ENCODE data around the gene OR10R2.

OR10R2 gene

DNA sequence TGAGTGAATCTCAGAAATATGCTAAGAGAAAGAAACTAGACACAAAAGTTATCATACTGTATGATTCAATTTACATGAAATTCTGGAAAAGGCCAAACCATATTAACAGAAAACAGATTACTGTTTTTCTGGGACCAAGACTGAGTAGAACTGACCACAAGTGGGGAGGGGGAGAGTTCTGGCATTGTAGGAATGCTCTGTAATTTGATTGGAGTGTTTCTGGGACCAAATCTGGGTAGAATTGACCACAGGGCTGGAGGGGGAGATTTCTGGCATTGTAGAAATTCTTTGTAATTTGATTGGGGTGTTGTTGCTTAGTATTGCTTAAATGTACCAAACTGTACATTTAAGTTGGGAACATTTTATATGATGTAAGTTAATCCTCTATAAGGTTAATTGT is 13.8 kb upstream of the OR10R2 start:
- TF ChIP-seq EZH2 (optimal IDR thresholded peaks at IDR 0.05; ENCODE audit: low read depth, low read length) = no peak
- TF ChIP-seq EZH2phosphoT487 (IDR thresholded peaks at IDR 0.05; ENCODE audit: low read length) = no peak
- TF ChIP-seq CTCF (IDR thresholded peaks at IDR 0.05; ENCODE audit: low read length) = no peak
- H3K9me2 ChIP-seq (replicated peaks; ENCODE audit: insufficient read depth, low read length) = no peaks in the 10 kb centered on the region
- H3F3A ChIP-seq (ENCODE audit: insufficient read depth, low read length) = no peaks in the 10 kb centered on the region
- H3K79me2 ChIP-seq (ENCODE audit: low read length) = no peaks in the 10 kb centered on the region
- H3K9me3 ChIP-seq (replicated peaks; ENCODE audit: insufficient read depth, low read length) = no peaks in the 10 kb centered on the region
- H3K27ac ChIP-seq (ENCODE audit: low read length) = no peak overlapping the region
- no peaks in the 10 kb centered on the region for H3K36me3 ChIP-seq (replicated peaks; ENCODE audit: insufficient read depth, low read length)
- no peak overlapping the region for H3K9ac ChIP-seq (ENCODE audit: low read length)
- no peak overlapping the region for H2AFZ ChIP-seq (ENCODE audit: low read length)
- no peaks in the 10 kb centered on the region for H4K20me1 ChIP-seq (ENCODE audit: insufficient read depth, low read length)
- no peaks in the 10 kb centered on the region for H3K4me1 ChIP-seq (ENCODE audit: low read length)
- H3K27me3 ChIP-seq (replicated peaks; ENCODE audit: insufficient read depth, low read length) = no peaks in the 10 kb centered on the region
- no peak for DNase-seq
- no peak overlapping the region for H3K4me2 ChIP-seq (ENCODE audit: low read depth, low read length)
- no peak overlapping the region for H3K4me3 ChIP-seq (ENCODE audit: low read length)

GRCh38 chr1:158461534-158461933 is 10.5 kb upstream of the OR10R2 start, which contains the start of gene OR10K1:
Gene OR10K1 (plus strand): TSS chr1:158461834. CDS start chr1:158465562, 3,728 bp downstream.
- no peak within 1 kb of the TSS for H3K4me2 ChIP-seq (ENCODE audit: low read depth, low read length)
- no peaks in the 10 kb centered on the region for H3F3A ChIP-seq (ENCODE audit: insufficient read depth, low read length)
- H3K27ac ChIP-seq (ENCODE audit: low read length) = no peak within 1 kb of the TSS
- H3K36me3 ChIP-seq (replicated peaks; ENCODE audit: insufficient read depth, low read length) = no peaks in the 10 kb centered on the region
- no peak within 1 kb of the TSS for H3K9ac ChIP-seq (ENCODE audit: low read length)
- H3K9me3 ChIP-seq (replicated peaks; ENCODE audit: insufficient read depth, low read length) = no peaks in the 10 kb centered on the region
- TF ChIP-seq EZH2 (optimal IDR thresholded peaks at IDR 0.05; ENCODE audit: low read depth, low read length) (no peak), EZH2phosphoT487 (IDR thresholded peaks at IDR 0.05; ENCODE audit: low read length) (no peak)
- no peaks in the 10 kb centered on the region for H3K4me1 ChIP-seq (ENCODE audit: low read length)
- H3K79me2 ChIP-seq (ENCODE audit: low read length) = no peaks in the 10 kb centered on the region
- no peak within 1 kb of the TSS for H3K4me3 ChIP-seq (ENCODE audit: low read length)
- H3K27me3 ChIP-seq (replicated peaks; ENCODE audit: insufficient read depth, low read length) = no peaks in the 10 kb centered on the region
- no peak for DNase-seq
- no peaks in the 10 kb centered on the region for H3K9me2 ChIP-seq (replicated peaks; ENCODE audit: insufficient read depth, low read length)
- H2AFZ ChIP-seq (ENCODE audit: low read length) = no peak within 1 kb of the TSS
- H4K20me1 ChIP-seq (ENCODE audit: insufficient read depth, low read length) = no peaks in the 10 kb centered on the region

DNA sequence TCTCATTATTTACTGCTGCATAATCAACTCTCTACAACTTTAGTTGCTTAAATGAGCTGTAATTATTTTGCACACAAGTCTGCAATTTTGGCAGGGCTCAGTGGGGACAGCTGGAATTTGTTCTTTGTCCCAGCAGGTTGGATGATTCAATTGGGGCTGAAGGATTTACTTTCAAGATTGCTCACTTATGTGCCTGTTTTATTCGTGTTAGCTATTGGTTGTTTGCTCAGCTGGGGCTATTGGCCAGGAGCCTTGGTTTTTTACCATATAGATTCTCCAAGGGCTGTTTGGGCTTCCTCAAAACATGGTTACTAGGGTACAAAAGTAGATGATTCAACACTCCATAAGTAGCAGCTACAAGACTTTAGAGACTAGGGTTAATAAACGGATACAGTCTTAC is 13.4 kb downstream of the OR10R2 start:
- H3K9me3 ChIP-seq (replicated peaks; ENCODE audit: insufficient read depth, low read length) = no peaks in the 10 kb centered on the region
- no peak overlapping the region for H3K27ac ChIP-seq (ENCODE audit: low read length)
- H3K4me2 ChIP-seq (ENCODE audit: low read depth, low read length) = no peak overlapping the region
- H3K4me3 ChIP-seq (ENCODE audit: low read length) = no peak overlapping the region
- no peaks in the 10 kb centered on the region for H3K9me2 ChIP-seq (replicated peaks; ENCODE audit: insufficient read depth, low read length)
- no peaks in the 10 kb centered on the region for H3K36me3 ChIP-seq (replicated peaks; ENCODE audit: insufficient read depth, low read length)
- no peaks in the 10 kb centered on the region for H3K27me3 ChIP-seq (replicated peaks; ENCODE audit: insufficient read depth, low read length)
- no peak overlapping the region for H3K9ac ChIP-seq (ENCODE audit: low read length)
- H3K79me2 ChIP-seq (ENCODE audit: low read length) = no peaks in the 10 kb centered on the region
- TF ChIP-seq CTCF (IDR thresholded peaks at IDR 0.05; ENCODE audit: low read length) = no peak
- TF ChIP-seq EZH2phosphoT487 (IDR thresholded peaks at IDR 0.05; ENCODE audit: low read length) = no peak
- TF ChIP-seq EZH2 (optimal IDR thresholded peaks at IDR 0.05; ENCODE audit: low read depth, low read length) = no peak
- no peaks in the 10 kb centered on the region for H4K20me1 ChIP-seq (ENCODE audit: insufficient read depth, low read length)
- H3K4me1 ChIP-seq (ENCODE audit: low read length) = no peaks in the 10 kb centered on the region
- no peak overlapping the region for H2AFZ ChIP-seq (ENCODE audit: low read length)
- H3F3A ChIP-seq (ENCODE audit: insufficient read depth, low read length) = no peaks in the 10 kb centered on the region
- DNase-seq = no peak

- Histone ChIP-seq H2AFZ (ENCODE audit: low read length) (no peak overlapping the region), H3K36me3 (replicated peaks; ENCODE audit: insufficient read depth, low read length) (no peaks in the 10 kb centered on the region), H3K4me1 (ENCODE audit: low read length) (no peaks in the 10 kb centered on the region), H3K4me2 (ENCODE audit: low read depth, low read length) (no peak overlapping the region), H3K79me2 (ENCODE audit: low read length) (no peaks in the 10 kb centered on the region), H4K20me1 (ENCODE audit: insufficient read depth, low read length) (no peaks in the 10 kb centered on the region), H3K9me3 (replicated peaks; ENCODE audit: insufficient read depth, low read length) (no peaks in the 10 kb centered on the region), H3K27me3 (replicated peaks; ENCODE audit: insufficient read depth, low read length) (no peaks in the 10 kb centered on the region), H3K9ac (ENCODE audit: low read length) (no peak overlapping the region), H3K4me3 (ENCODE audit: low read length) (no peak overlapping the region), H3K9me2 (replicated peaks; ENCODE audit: insufficient read depth, low read length) (no peaks in the 10 kb centered on the region), H3F3A (ENCODE audit: insufficient read depth, low read length) (no peaks in the 10 kb centered on the region), H3K27ac (ENCODE audit: low read length) (no peak overlapping the region)
- no peak for DNase-seq
- no peak for TF ChIP-seq CTCF (IDR thresholded peaks at IDR 0.05; ENCODE audit: low read length)
- no peak for TF ChIP-seq EZH2 (optimal IDR thresholded peaks at IDR 0.05; ENCODE audit: low read depth, low read length)
- TF ChIP-seq EZH2phosphoT487 (IDR thresholded peaks at IDR 0.05; ENCODE audit: low read length) = no peak
Observed at GRCh38 chr1:158491316-158491715, 19.3 kb downstream of the OR10R2 start.

Data from MM.1S (cell line).